ENCODE measurements around the gene PICALM. TPM values are rescaled to one million over a fixed set of nuclear protein-coding genes. Genes with fewer than 3 reads are reported as not detected.

The PICALM gene
- total and polyA plus RNA-seq, 2 of the 8 experiments (the other 6 are each of a cell fraction or from before 2014, with no cell fraction given): 69.4 to 71.3 TPM

Other genes with a start within 250 kb of the PICALM start
- gene CCDC83, start 213.7 kb downstream of the PICALM start, total RNA-seq (2021; fragmentation: NEBNext Ultra II Directional; extraction: Animal tissue kit (Norgen Biotek cat#: 25700)): not detected in 2 replicates
- not detected in 2 replicates for gene CCDC83, start 213.7 kb downstream of the PICALM start, polyA plus RNA-seq (2011; rRNA removed)
- 26.8 and 26.9 TPM in 2 replicates for gene EED, start 175.7 kb upstream of the PICALM start, total RNA-seq (2021; fragmentation: NEBNext Ultra II Directional; extraction: Animal tissue kit (Norgen Biotek cat#: 25700))
- gene EED, start 175.7 kb upstream of the PICALM start, polyA plus RNA-seq (2011; rRNA removed): 7.0 and 12.6 TPM in 2 replicates
- 58.3 and 65.4 TPM in 2 replicates for gene HIKESHI, start 233.2 kb upstream of the PICALM start, total RNA-seq (2021; fragmentation: NEBNext Ultra II Directional; extraction: Animal tissue kit (Norgen Biotek cat#: 25700))
- gene HIKESHI, start 233.2 kb upstream of the PICALM start, polyA plus RNA-seq (2011; rRNA removed): 65.9 and 90.2 TPM in 2 replicates

Measured in H1 (cell line).